Nucleus accumbens (tissue), 56 donors: ENCODE data around the gene C5orf34.
"Not testable (repeated sequence)": the region's sequence is repeated elsewhere in the genome, so short reads cannot be mapped to it uniquely, and the experiment has no call there.

Source experiments
- DNase-seq, 56 donors: peaks; one replicate each; lab custom pipeline; 2025; lab: John Stamatoyannopoulos, UW

The C5orf34 gene

DNA sequence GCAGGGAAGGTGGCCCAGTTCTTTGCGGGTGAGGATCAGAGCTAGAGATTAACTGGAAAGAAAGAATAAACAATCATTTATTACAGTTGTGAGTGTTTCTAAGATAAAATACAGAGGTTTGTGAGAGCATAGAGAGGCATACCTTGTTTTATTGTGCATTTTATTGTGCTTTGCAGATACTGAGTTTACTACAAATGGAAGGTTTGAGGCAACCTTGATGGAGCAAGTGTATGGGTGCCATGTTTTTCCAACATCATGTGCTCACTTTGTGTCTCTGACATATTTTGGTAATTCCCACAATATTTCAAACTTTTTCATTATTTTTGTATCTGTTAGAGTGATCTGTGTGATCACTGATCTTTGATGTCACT is 715 bp upstream of the C5orf34 start:
- no peak for DNase-seq

DNA sequence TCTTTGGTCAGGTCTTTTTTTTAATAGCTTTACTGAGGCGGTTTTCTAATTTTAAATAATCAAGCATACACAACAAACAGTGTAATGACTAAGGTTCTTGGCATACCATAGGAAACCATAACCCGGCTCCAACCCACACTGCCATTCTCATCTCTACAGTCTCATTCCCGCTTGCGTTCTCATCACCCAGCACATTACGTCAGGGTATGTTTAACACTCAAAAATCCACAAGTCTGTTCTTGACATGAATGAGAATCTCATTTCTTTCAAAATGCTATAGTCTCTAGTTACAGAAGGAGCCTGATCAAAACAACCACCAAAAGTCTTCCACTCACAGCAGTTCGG is 505 bp downstream of the C5orf34 start:
- no peak for DNase-seq

DNA sequence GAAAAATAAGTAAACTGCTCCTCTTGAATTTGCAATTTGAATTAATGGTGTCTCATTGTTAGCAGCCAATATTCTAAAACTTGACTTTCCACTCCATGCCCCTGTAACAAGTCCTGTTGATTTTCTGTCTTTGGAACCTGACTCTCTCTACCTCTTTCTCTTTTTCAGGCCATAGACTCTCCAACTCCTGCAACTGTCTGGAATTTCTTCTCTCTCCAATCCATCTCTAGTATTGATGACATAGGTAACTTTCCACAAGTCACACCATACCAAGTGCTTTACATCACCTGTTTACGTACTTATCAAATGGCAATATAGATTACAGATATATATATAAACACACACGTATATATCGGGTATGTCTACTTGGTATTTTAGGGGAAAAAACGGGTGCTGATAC is 923 bp downstream of the C5orf34 start:
- no peak for DNase-seq

DNA sequence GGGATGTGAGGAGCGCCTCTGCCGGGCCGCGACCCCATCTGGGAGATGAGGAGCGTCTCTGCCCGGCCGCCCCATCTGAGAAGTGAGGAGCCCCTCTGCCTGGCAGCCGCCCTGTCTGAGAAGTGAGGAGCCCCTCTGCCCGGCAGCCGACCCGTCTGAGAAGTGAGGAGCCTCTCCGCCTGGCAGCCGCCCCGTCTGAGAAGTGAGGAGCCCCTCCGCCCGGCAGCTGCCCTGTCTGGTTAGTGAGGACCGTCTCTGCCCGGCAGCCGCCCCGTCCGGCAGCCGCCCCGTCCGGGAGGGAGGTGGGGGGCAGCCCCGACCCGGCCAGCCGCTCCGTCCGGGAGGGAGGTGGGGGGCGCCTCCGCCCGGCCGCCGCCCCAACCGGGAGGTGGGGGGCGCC is 3.9 kb downstream of the C5orf34 start:
- not testable (repeated sequence) for DNase-seq

DNA sequence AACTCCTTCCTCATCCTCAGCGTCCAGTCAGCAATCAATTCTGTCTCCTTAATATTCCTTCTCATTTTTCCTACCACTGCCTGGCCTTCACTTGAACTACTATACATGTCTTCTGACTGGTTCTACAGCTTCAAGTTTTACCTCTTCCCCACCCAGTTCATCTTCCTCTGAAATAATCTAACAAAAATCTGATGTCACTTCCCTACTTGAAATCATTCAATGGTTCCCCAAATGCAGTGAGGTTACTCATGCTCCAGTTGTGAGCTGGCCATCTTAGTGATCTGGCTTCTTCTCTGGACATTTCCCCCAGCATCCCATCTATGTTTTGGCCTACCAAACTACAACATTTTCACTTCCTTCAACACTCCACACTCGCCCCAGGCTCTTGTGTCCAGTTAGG is 16.4 kb downstream of the C5orf34 start:
- DNase-seq = no peak

DNA sequence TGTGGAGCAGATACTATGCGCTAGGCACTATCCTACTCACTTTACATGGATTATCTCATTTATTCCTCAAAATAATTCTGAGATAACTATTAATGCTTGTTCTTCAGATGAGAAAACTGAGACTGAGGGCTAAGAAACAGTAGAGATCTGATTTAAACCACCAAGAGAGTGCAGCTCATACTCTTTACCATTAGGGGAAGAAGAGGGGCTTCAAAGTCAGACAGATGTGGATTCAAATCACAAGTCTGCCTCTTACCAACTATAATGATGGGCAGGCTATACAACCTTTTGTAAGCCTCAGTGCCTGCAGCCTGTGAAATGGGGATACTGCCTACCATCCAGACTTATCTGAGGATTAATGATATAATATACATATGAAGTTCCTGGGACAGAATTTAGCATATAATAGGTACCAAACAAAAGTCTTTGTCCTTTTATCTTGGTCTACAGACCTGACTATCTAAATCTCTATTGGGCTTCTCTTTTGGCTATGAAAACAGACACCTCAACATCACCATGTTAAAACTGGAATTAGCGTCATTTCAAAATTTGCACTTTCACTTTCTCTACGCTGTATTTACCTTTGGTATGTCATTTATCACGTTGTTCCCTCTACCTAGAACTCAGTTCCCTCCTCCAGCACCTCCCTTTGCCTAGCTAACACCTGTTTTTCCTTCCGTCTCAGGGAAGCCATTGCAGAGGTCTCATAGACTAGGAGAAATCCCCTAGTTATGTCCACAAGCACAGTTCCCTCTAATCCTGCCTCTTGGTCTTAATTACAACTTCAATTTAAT is 17.4 kb downstream of the C5orf34 start:
- DNase-seq = no peak

DNA sequence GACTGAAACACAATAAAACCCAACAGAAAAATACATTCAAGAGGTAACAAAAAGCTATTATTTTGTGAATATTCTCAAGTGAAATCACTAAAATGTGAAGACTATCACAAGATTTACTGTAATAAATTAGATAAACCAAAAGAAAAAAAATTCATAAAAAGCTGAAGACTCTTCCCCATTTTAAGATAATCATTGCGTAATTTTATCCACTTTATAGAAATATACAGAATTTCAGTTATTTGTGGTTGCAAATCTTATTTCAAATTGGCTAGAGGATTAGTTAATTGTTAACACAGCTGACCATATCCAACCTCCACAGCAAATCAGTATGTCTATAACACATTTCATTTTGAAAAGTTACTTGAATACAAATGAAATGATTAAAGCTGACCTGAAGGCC is 23.6 kb downstream of the C5orf34 start:
- DNase-seq = no peak

DNA sequence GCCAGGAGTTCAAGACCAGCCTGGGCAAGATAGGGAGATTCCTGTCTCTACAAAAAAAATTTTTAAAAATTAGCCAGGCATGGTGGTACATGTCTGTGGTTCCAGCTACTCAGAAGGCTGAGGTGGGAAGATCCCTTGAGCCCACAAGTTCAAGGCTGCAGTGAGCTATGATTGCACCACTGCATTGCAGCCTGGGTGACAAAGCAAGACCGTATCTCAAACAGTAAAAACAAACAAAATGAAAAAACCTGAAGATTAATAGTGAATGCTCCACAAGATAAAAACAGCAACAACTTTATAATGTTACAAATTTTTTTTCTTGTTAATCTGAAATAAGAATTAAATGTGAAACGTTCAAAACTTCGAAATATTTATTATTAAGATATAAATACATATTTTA is 28.6 kb downstream of the C5orf34 start:
- DNase-seq = no peak

DNA sequence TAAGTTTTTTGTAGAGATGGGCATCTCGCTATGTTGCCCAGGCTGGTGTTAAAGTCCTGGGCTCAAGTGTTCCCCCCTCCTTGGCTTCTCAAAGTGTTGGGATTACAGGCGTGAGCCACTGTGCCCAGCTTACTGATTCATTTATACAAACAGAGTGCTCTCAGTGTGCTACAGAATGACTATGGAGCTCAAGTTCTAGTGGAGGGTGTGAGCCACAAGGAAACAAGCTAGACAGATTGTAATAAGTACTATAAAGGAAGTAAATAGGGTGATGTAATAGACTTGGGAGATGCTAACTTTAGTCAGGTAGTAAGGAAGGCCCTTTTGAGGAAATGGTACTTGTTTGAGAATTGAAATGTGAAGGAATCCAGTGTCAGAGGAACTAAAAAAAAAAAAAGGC is 29.5 kb downstream of the C5orf34 start:
- DNase-seq = peak in 1 of 56 donors; percentile 2

DNA sequence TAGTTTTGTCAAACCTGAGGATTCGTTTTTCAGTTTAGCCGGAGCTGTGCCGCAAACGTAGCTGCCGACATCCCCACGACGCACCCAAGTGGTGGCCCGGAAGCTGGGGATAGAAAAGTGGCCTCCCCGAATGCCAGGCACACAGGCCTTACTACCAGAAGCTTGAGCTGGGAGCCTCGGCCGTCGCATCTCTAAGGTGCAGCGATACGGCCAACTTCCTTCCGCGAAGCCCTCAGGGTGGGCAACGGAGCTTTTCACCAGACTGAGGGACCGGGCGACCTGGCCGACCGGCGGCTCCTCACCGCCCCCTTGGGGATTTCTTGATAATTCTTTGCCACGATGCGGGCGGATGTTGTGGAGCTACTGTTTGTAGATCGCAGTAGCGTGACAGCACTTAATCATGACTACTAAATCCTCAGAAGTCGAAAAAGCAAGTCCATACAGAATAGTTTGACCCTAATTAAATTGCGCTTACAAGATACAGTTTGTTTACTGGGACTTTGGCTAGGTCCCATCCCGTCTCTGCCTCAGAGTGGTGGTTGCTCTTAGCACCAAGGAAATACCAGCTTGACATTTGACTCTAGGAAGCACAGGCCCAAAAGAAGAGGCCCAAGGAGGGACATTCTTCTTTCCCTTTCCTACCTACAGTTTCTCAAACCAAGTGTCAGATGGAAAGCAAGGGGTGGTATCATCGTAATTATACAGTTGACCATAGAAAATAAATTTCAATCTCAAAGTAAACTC is 30.7 kb downstream of the C5orf34 start:
- DNase-seq = peak in 55 of 56 donors; percentile 17 to 95 (median 85)

DNA sequence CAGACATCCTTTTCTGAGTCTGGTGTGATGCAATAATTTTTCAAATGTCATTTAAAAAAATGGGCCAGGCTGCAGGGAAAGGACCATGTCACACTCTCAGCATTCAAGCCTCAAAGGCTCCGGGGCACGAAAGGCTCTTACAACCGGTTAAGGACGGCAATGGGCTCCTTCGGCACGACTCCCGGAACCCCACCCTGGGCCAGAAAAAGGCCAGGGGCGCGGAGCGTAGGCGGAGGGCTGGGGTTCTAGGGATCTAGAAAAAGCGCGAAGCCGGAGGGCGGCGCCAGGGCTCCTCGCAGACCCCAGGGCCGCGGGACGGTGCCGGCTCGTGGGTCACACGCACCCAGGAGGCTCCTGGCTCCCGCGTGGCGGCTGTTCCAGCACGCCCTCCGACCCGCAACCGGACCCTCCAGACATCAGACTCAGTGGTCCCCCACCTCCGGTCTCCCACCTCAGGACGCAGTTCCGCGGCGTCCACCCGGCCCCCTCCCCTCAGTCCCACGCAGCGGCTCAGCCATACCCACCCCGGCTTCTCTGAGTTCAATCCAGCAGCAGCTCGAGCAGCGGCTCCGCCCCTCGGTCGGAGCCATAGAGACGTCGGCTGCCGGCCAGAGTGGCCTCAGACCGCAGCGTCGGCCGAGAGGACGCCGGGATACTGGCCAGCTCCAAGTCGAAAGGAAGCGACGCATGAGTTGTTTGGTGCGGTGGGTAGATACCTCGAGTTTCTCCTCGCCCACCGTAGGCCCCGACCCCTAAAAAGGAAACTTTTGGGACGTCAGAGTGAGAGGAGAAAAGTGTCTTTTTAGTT is 31.4 kb downstream of the C5orf34 start, which contains the start of gene TMEM267:
TMEM267 (minus strand) TSS at position 568 of the 808 bp plus-strand sequence. CDS start 29,896 bp downstream, outside the sequence.
- DNase-seq = peak in 55 of 56 donors; percentile 60 to 95 (median 88)

DNA sequence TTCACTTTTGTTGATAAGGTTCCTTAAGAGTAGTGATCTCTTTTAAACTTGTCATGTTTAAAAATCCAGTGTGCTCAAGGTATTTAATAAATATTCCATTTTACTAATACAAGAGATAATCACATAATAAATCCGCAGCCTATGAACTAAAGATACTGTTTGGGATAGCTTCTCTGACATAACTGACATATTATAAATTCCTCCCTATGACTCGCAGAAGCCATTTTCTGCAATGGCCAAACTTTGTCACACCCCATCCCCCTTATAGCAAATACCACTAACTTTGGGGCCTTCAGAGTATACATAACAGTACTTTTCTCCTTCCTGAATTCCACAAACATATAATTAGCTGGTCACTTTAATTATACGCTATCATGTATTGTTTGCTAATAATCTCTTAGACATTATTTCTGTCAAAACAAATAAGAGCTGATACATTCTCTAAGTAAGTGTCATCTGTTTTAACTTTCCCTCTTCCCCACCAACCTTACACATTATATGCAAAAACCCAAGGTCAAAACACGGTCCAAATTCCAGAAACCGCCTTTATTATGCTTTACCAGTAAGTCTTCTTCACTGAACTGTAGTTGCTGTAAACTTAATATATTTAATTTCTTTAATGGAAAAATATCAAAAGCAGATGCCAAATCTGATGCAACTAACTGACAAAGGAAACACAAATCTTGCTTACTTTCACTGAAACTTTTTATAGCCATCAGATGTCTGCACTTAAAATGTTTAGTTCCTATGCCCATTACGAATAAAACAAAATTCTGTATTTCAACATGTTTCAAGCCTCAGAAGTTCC is 32.3 kb downstream of the C5orf34 start:
- DNase-seq = no peak

DNA sequence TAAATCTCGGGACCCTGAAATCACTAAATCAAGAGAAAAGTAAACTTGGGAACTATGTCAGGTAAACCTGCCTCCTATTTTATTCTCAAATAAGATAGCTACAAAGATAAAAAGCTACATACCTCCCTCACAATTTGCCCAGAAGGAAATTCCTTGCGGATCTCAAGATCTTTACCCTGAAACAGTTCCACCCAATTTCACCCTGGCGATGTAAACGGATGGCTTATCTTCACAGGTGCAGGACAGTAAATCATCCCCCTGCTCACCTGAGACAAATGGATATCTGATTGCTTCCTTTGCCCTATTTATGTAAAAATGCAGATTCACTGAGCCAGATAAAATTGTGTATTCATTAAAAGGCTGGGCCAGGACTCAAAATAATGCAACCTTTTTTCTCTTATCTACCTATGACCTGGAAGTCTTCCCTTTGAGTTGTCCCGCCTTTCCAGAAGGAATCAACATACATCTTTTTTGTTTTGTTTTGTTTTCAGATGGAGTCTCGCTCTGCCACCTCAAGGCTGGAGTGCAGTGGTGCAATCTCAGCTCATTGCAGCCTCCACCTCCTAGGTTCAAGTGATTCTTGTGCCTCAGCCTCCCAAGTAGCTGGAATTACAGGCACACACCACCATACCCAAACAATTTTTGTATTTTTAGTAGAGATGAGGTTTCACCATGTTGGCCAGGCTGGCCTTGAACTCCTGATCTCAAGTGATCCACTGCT is 45.1 kb downstream of the C5orf34 start:
- DNase-seq = no peak

DNA sequence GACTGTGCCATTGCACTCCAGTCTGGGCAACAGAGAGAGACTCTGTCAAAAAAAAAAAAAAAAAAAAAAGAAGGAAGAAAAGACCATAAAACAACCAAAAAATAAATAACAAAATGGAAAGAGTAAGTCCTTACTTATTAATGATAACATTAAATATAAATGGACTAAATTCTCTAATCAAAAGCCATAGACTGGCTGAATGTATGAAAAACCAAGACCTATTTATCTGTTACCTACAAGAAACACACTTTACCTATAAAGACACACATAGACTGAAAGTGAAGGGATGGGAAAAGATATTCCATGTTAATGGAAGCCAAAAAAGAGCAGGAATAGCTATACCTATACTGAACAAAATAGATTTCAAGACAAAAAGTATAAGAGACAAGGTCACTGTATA is 47.8 kb downstream of the C5orf34 start:
- no peak for DNase-seq

DNA sequence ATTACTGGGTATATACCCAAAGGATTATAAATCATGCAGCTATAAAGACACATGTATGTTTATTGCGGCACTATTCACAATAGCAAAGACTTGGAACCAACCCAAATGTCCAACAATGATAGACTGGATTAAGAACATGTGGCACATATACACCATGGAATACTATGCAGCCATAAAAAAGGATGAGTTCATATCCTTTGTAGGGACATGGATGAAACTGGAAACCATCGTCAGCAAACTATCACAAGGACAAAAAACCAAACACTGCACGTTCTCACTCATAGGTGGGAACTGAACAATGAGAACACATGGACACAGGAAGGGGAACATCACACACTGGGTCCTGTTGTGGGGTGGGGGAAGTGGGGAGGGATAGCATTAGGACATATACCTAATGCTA is 49.5 kb downstream of the C5orf34 start:
- not testable (repeated sequence) for DNase-seq

DNA sequence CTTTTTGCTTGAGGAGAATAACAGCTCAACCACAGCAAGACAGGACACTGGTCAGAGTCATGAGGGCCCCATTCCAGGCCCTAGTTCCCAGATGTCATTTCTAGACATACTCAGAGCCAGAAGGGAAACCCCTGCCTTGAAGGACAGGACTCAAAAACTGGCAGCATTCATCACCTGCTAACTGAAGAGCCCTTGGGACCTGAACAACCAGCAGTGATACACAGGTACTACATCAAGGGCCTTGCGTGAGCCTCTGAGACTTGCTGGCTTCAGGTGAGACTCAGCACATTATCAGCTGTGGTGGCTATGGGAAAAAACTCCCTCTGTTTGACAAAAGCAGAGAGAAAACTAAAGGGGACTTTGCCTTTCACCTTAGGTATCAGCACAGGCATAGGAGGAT is 53.9 kb downstream of the C5orf34 start:
- no peak for DNase-seq

DNA sequence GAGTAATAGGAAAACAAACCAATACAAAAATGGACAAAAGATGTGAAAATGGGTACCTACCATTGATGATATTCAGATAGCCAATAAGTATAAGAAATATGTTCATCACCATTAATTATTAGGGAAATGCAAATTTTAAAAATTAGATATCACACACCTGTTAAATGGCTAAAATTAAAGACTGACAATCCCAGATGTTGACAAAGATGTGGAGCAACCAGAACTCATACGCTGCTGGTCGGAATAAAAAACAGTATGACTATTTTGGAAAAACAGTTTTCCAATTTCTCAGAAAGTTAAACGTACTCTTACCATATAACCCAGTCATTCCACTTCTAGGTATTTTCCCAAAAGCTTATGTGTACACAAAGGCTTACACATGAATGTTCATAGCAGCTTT is 58.4 kb downstream of the C5orf34 start:
- no peak for DNase-seq

DNA sequence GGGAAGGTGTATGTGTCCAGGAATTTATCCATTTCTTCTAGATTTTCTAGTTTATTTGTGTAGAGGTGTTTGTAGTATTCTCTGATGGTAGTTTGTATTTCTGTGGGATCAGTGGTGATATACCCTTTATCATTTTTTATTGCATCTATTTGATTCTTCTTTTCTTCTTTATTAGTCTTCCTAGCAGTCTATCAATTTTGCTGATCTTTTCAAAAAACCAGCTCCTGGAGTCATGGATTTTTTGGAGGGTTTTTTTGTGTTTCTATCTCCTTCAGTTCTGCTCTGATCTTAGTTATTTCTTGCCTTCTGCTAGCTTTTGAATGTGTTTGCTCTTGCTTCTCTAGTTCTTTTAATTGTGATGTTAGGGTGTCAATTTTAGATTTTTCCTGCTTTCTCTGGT is 73.4 kb downstream of the C5orf34 start:
- not testable (repeated sequence) for DNase-seq

DNA sequence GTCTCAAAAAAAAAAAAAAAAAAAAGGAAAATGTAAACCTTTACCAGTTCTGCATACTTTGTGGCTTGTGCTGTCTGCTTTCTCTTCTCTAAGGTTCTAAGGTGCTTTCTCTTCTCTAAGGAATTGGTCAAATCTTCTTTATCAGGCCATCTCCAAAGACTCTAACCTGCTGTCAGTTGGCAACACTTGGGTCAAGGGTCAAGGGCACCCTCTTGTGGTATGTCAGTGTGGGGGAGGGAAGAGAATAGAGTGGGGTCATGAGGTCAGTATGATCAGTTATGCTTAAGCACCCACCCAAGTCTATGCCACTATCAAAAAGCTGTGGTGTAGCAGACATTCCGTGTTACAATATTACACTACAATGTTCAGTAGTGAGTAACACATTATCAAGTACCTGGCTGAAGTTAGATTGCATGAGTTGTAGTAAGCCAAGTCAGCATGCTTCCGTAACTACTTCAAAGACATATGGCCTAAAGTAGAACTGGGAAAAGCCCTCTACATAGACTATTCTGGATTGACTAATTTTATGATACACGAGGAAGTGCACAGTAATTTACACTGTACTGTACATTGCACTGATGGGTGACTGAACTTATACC is 77.8 kb downstream of the C5orf34 start:
- no peak for DNase-seq
